Neutrophil (primary cell): ENCODE measurements around the gene ALDH16A1.
"Not testable (repeated sequence)": the region's sequence is repeated elsewhere in the genome, so short reads cannot be mapped to it uniquely, and the experiment has no call there.

Experiments
- H3K27ac ChIP-seq: fragments of 200-600 bp; sonication (generic); 2 replicates; pipeline ENCODE4 v1.5.1; 2016; ENCODE audit warnings: mild to moderate bottlenecking, moderate library complexity
- H3K27me3 ChIP-seq: fragments of 200-600 bp; sonication (generic); 2 replicates; pipeline ENCODE4 v1.6.0; 2016; ENCODE audit warnings: mild to moderate bottlenecking
- H3K36me3 ChIP-seq: fragments of 200-600 bp; sonication (generic); 2 replicates; pipeline ENCODE4 v1.5.1; 2017
- H3K4me1 ChIP-seq, 2 experiments: fragments of 200-600 bp in 1 of 2; sonication (generic) in 1 of 2; 1 replicate in 1 of 2; 2 replicates in 1 of 2; pipeline versions ENCODE4 v1.5.1 to v1.6.1; 2013 to 2016; ENCODE audit warnings: low read depth in 1 of 2, low read length in 1 of 2, mild to moderate bottlenecking in 1 of 2, moderate library complexity in 1 of 2; ENCODE audit not compliant: control insufficient read depth in 1 of 2, insufficient read depth in 1 of 2
- H3K4me3 ChIP-seq, 2 experiments: fragments of 200-600 bp in 1 of 2; sonication (generic) in 1 of 2; 1 replicate in 1 of 2; 2 replicates in 1 of 2; pipeline ENCODE4 v1.5.1; 2013 to 2016; ENCODE audit warnings: low read depth in 1 of 2, low read length in 1 of 2, mild to moderate bottlenecking in 1 of 2, moderate library complexity in 1 of 2
- H3K9me3 ChIP-seq: fragments of 200-600 bp; sonication (generic); 2 replicates; pipeline ENCODE4 v1.5.1; 2016
- TF ChIP-seq, protein P1 (sequence below): fragments of 200-600 bp; sonication (generic); IDR thresholded peaks from 2 replicates; pipeline ENCODE4 v1.5.1; 2016; ENCODE audit warnings: antibody characterized with exemption

Gene ALDH16A1

GRCh38 chr19:49470615-49470978 is 17.6 kb downstream of the ALDH16A1 start:
- Histone ChIP-seq H3K36me3 (peaks cover 19% of the 10 kb centered on the region), H3K27me3 (peaks cover 8% of the 10 kb centered on the region), H3K4me1 (peaks cover 11 to 16% of the 10 kb centered on the region in 2 experiments), H3K9me3 (no peaks in the 10 kb centered on the region), H3K27ac (no peak overlapping the region), H3K4me3 (no peak overlapping the region)
- TF ChIP-seq, protein P1, sequence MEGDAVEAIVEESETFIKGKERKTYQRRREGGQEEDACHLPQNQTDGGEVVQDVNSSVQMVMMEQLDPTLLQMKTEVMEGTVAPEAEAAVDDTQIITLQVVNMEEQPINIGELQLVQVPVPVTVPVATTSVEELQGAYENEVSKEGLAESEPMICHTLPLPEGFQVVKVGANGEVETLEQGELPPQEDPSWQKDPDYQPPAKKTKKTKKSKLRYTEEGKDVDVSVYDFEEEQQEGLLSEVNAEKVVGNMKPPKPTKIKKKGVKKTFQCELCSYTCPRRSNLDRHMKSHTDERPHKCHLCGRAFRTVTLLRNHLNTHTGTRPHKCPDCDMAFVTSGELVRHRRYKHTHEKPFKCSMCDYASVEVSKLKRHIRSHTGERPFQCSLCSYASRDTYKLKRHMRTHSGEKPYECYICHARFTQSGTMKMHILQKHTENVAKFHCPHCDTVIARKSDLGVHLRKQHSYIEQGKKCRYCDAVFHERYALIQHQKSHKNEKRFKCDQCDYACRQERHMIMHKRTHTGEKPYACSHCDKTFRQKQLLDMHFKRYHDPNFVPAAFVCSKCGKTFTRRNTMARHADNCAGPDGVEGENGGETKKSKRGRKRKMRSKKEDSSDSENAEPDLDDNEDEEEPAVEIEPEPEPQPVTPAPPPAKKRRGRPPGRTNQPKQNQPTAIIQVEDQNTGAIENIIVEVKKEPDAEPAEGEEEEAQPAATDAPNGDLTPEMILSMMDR, result no peak

DNA sequence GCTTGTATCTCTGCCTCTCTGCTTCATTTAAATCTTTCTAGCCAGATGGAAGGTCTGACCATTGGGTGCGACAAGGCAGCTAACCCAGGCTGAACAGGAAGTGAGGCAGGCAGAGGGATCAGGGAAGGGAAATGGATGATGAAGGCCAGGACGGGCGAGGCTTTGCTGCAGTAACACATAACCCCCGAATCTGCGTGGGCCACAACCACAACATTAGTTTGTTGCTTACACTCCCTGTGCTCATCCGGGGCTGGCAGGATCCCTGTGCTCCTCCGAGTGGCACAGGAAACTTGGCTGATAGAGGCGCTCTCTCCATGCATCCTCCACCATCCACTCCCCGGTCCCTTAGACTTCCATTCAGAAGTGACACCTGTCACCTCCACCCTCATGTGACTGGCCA is 19.9 kb downstream of the ALDH16A1 start:
- H3K27me3 ChIP-seq, result peaks cover 8% of the 10 kb centered on the region
- peaks cover 5% of the 10 kb centered on the region for H3K36me3 ChIP-seq
- H3K9me3 ChIP-seq, result no peaks in the 10 kb centered on the region
- H3K4me1 ChIP-seq, result peaks cover 11 to 16% of the 10 kb centered on the region in 2 experiments
- TF ChIP-seq, protein P1, result no peak
- no peak overlapping the region for H3K27ac ChIP-seq
- no peak overlapping the region for H3K4me3 ChIP-seq

GRCh38 chr19:49473501-49473867 is 20.5 kb downstream of the ALDH16A1 start:
- Histone ChIP-seq H3K4me3 (peak overlapping the region; percentile 61 to 82), H3K27ac (peak overlapping the region; percentile 84), H3K4me1 (peaks cover 11 to 20% of the 10 kb centered on the region in 2 experiments)
- not testable (repeated sequence) for H3K9me3 ChIP-seq, H3K36me3 ChIP-seq, H3K27me3 ChIP-seq

- Histone ChIP-seq H3K4me1 (peaks cover 11 to 24% of the 10 kb centered on the region in 2 experiments), H3K4me3 (peak within 1 kb of the TSS; percentile 61 to 82), H3K36me3 (no peaks in the 10 kb centered on the region), H3K9me3 (no peaks in the 10 kb centered on the region), H3K27me3 (peaks cover 8% of the 10 kb centered on the region), H3K27ac (peak within 1 kb of the TSS; percentile 84)
- TF ChIP-seq, protein P1, result peak; percentile 97
These were observed 21.0 kb downstream of the ALDH16A1 start, which contains the start of gene FLT3LG for GRCh38 chr19:49473868-49474541. Gene FLT3LG (plus strand): TSS chr19:49474215. CDS start chr19:49474640, 425 bp downstream.

DNA sequence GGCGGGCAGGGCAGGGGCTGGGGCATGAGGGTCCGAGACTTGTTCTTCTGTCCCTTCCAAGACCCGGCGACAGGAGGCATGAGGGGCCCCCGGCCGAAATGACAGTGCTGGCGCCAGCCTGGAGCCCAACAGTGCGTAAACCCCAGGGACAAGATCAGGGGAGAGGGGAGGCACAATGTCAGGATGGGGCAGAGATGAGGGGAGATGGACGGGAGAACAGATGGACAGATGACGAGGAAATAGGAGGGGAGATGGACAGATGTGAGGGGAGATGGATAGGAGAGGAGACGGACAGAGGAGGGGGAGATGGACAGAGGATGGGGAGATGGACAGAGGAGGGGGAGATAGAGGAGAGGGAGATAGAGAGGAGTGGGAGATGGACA is 21.5 kb downstream of the ALDH16A1 start:
- peaks cover 11 to 24% of the 10 kb centered on the region in 2 experiments for H3K4me1 ChIP-seq
- TF ChIP-seq, protein P1, result no peak
- peaks cover 8% of the 10 kb centered on the region for H3K27me3 ChIP-seq
- H3K27ac ChIP-seq, result peak overlapping the region; percentile 84
- H3K9me3 ChIP-seq, result no peaks in the 10 kb centered on the region
- H3K4me3 ChIP-seq, result peak overlapping the region; percentile 61 to 82
- no peaks in the 10 kb centered on the region for H3K36me3 ChIP-seq

DNA sequence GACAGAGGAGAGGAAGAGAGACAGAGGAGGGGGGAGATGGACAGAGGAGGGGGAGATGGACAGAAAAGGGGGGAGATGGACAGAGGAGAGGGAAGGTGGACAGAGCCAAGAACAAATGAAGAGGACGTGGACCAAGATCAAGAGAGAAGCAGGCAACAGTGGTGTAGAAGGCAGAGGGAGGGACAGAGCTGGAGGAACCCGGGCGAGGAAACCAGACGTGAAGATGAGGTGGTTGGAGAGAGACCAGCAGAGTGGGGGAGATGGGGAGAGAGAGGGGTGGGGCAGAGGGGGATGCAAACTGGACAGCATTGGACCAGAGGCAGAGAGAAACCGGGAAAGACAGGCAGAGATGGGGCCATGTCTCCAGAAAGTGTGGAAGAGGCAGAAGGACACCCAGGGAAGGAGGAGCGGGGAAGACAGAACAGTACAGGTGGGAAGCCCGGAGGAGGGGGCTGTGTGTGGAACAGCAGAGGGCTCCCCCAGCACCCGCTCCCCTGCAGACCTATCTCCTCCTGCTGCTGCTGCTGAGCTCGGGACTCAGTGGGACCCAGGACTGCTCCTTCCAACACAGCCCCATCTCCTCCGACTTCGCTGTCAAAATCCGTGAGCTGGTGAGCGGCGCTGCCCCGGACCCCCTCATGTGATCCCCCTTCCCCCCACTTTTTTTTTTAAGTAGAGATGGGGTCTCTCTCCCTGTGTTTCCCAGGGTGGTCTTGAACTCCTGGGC is 22.3 kb downstream of the ALDH16A1 start:
- no peaks in the 10 kb centered on the region for H3K36me3 ChIP-seq
- TF ChIP-seq, protein P1, result no peak
- peaks cover 8% of the 10 kb centered on the region for H3K27me3 ChIP-seq
- no peak overlapping the region for H3K27ac ChIP-seq
- H3K4me1 ChIP-seq, result peaks cover 11 to 20% of the 10 kb centered on the region in 2 experiments
- H3K9me3 ChIP-seq, result no peaks in the 10 kb centered on the region
- no peak overlapping the region for H3K4me3 ChIP-seq
